H9 (cell line): ENCODE data around the gene ZFP91. TPM values are rescaled to one million over a fixed set of nuclear protein-coding genes. Genes with fewer than 3 reads are reported as not detected.

Experiments
- DNase-seq: peaks from one replicate; pipeline ENCODE4 v3.0.0-alpha.2; 2017
- H2AFZ ChIP-seq: one replicate; pipeline ENCODE4 v1.6.1; 2013; ENCODE audit warnings: mild to moderate bottlenecking, low read length, control low read depth, moderate library complexity
- H2AK5ac ChIP-seq: 2 replicates; pipeline ENCODE4 v1.6.1; 2013; ENCODE audit warnings: low read length, control low read depth, mixed read lengths; ENCODE audit not compliant: insufficient read length
- H2BK120ac ChIP-seq: one replicate; pipeline ENCODE4 v1.6.1; 2013; ENCODE audit warnings: low read depth, mild to moderate bottlenecking, low read length, control low read depth, inconsistent platforms; ENCODE audit not compliant: poor library complexity, severe bottlenecking
- H2BK12ac ChIP-seq: 2 replicates; pipeline ENCODE4 v1.6.1; 2013; ENCODE audit warnings: low read length, control low read depth, mixed read lengths, low read depth; ENCODE audit not compliant: insufficient read length
- H2BK15ac ChIP-seq: 2 replicates; pipeline ENCODE4 v1.6.1; 2013; ENCODE audit warnings: low read depth, low read length, control low read depth
- H2BK20ac ChIP-seq: one replicate; pipeline ENCODE4 v1.6.1; 2013; ENCODE audit warnings: low read depth, mild to moderate bottlenecking, low read length, control low read depth, inconsistent platforms; ENCODE audit not compliant: poor library complexity, severe bottlenecking
- H2BK5ac ChIP-seq: 2 replicates; pipeline ENCODE4 v1.6.1; 2013; ENCODE audit warnings: low read length, control low read depth, mixed read lengths; ENCODE audit not compliant: insufficient read length
- H3K14ac ChIP-seq: 2 replicates; pipeline ENCODE4 v1.6.1; 2013; ENCODE audit warnings: low read length, control low read depth; ENCODE audit not compliant: insufficient read depth
- H3K18ac ChIP-seq: 2 replicates; pipeline ENCODE4 v1.6.1; 2013; ENCODE audit warnings: low read depth, mild to moderate bottlenecking, mixed read lengths, low read length, control low read depth; ENCODE audit not compliant: insufficient read length
- H3K23ac ChIP-seq: 2 replicates; pipeline ENCODE4 v1.6.1; 2013; ENCODE audit warnings: low read length, control low read depth, mixed read lengths, low read depth; ENCODE audit not compliant: insufficient read length
- H3K23me2 ChIP-seq: 2 replicates; pipeline ENCODE4 v1.6.1; 2013; ENCODE audit warnings: low read depth, mild to moderate bottlenecking, mixed read lengths, low read length, control low read depth; ENCODE audit not compliant: insufficient read length, poor library complexity, severe bottlenecking
- H3K27ac ChIP-seq: 2 replicates; pipeline ENCODE4 v1.5.1; 2013; ENCODE audit warnings: low read length, control low read depth, mixed read lengths, low read depth; ENCODE audit not compliant: insufficient read length
- H3K27me3 ChIP-seq: 2 replicates; pipeline ENCODE4 v1.6.1; 2013; ENCODE audit warnings: low read length, control low read depth, inconsistent platforms; ENCODE audit not compliant: insufficient read depth
- H3K4ac ChIP-seq: 2 replicates; pipeline ENCODE4 v1.6.1; 2013; ENCODE audit warnings: low read depth, mild to moderate bottlenecking, control low read depth, inconsistent platforms, low read length, moderate library complexity
- H3K4me1 ChIP-seq: 2 replicates; pipeline ENCODE4 v1.6.1; 2013; ENCODE audit warnings: low read length, control low read depth, inconsistent platforms; ENCODE audit not compliant: insufficient read depth
- H3K4me2 ChIP-seq: 2 replicates; pipeline ENCODE4 v1.6.1; 2013; ENCODE audit warnings: low read length, control low read depth, mixed read lengths; ENCODE audit not compliant: insufficient read length, insufficient read depth
- H3K56ac ChIP-seq: 2 replicates; pipeline ENCODE4 v1.6.1; 2013; ENCODE audit warnings: low read depth, mild to moderate bottlenecking, mixed read lengths, low read length, control low read depth; ENCODE audit not compliant: insufficient read length
- H3K79me1 ChIP-seq: 2 replicates; pipeline ENCODE4 v1.6.1; 2013; ENCODE audit warnings: low read depth, mild to moderate bottlenecking, moderate library complexity, low read length, control low read depth, inconsistent platforms; ENCODE audit not compliant: insufficient read depth, poor library complexity, severe bottlenecking
- H3K79me2 ChIP-seq: 2 replicates; pipeline ENCODE4 v1.6.1; 2013; ENCODE audit warnings: low read length, control low read depth, inconsistent platforms; ENCODE audit not compliant: insufficient read depth
- H3K9ac ChIP-seq: 2 replicates; pipeline ENCODE4 v1.6.1; 2013; ENCODE audit warnings: low read length, control low read depth, mixed read lengths; ENCODE audit not compliant: insufficient read length; ENCODE audit errors: extremely low read depth
- H3K9me3 ChIP-seq: one replicate; pipeline ENCODE4 v1.6.1; 2013; ENCODE audit warnings: low read depth, low read length, inconsistent platforms; ENCODE audit not compliant: control insufficient read depth
- H3T11ph ChIP-seq: one replicate; pipeline ENCODE4 v1.6.1; 2013; ENCODE audit warnings: mild to moderate bottlenecking, low read length, control low read depth, inconsistent platforms
- H4K20me1 ChIP-seq: one replicate; pipeline ENCODE4 v1.6.1; 2013; ENCODE audit not compliant: control insufficient read depth, insufficient read length, insufficient read depth
- H4K5ac ChIP-seq: 2 replicates; pipeline ENCODE4 v1.6.1; 2013; ENCODE audit warnings: low read depth, mild to moderate bottlenecking, mixed read lengths, low read length, control low read depth; ENCODE audit not compliant: insufficient read length
- H4K8ac ChIP-seq: replicated peaks from 2 replicates; pipeline ENCODE4 v1.6.1; 2013; ENCODE audit warnings: low read length, control low read depth, mixed read lengths, low read depth; ENCODE audit not compliant: insufficient read length
- H4K91ac ChIP-seq: 2 replicates; pipeline ENCODE4 v1.6.1; 2013; ENCODE audit warnings: low read depth, mild to moderate bottlenecking, moderate library complexity, mixed read lengths, low read length, control low read depth; ENCODE audit not compliant: insufficient read length
- H3K27ac Mint-ChIP-seq, 3 experiments: 2 replicates in 2 of 3; 3 replicates in 1 of 3; pipeline ENCODE4 v1.8.0; 2020 to 2021; ENCODE audit warnings: mixed read lengths in 3 of 3, mild to moderate bottlenecking in 1 of 3, moderate library complexity in 1 of 3
- H3K27me3 Mint-ChIP-seq: 2 replicates; pipeline ENCODE4 v1.8.0; 2021; ENCODE audit warnings: low read depth, mild to moderate bottlenecking, moderate library complexity, mixed read lengths
- H3K36me3 Mint-ChIP-seq, 3 experiments: 2 replicates in 2 of 3; 3 replicates in 1 of 3; pipeline ENCODE4 v1.8.0; 2020 to 2021; ENCODE audit warnings: low read depth in 3 of 3, mixed read lengths in 3 of 3; ENCODE audit not compliant: insufficient read depth in 1 of 3
- H3K4me1 Mint-ChIP-seq, 2 experiments: 2 replicates each; pipeline ENCODE4 v1.8.0; 2020; ENCODE audit warnings: mixed read lengths in 2 of 2
- H3K4me3 Mint-ChIP-seq, 2 experiments: 2 replicates in 1 of 2; 3 replicates in 1 of 2; pipeline ENCODE4 v1.8.0; 2020 to 2021; ENCODE audit warnings: mild to moderate bottlenecking in 2 of 2, mixed read lengths in 2 of 2, moderate library complexity in 1 of 2
- H3K9me3 Mint-ChIP-seq, 2 experiments: 2 replicates in 1 of 2; 3 replicates in 1 of 2; pipeline ENCODE4 v1.8.0; 2020; ENCODE audit warnings: mild to moderate bottlenecking in 2 of 2, mixed read lengths in 2 of 2, moderate library complexity in 1 of 2
- CTCF ChIP-seq: fragments of 200-600 bp; sonication (generic); conservative IDR thresholded peaks from 3 replicates; pipeline ENCODE4 v1.8.0; 2021; ENCODE audit warnings: antibody characterized with exemption, mild to moderate bottlenecking
- WGBS: extraction: QIAGEN DNeasy Blood & Tissue Kit; methylation state at CpG from one replicate; pipeline ENCODE4 v1.1.7; 2013; ENCODE audit warnings: missing lambda C conversion rate, low lambda C conversion rate, mixed read lengths; ENCODE audit not compliant: insufficient read length; ENCODE audit errors: extremely low coverage; 5-methylcytosine and 5-hydroxymethylcytosine counted together
- total RNA-seq: library from RNA; stranded (reverse); gene quantifications from 2 replicates; pipeline ENCODE4 v1.2.1, GENCODE V29; 2021

ZFP91 gene
- total RNA-seq, 1 experiment from 2014 or later = 32.9 TPM

GRCh38 chr11:58637371-58637770 is 58.5 kb downstream of the ZFP91 start:
- Histone ChIP-seq H3K9ac (no peak overlapping the region), H3K14ac (no peak overlapping the region), H3K9me3 (no peaks in the 10 kb centered on the region), H3K18ac (no peak overlapping the region), H3K23me2 (no peaks in the 10 kb centered on the region), H4K91ac (no peak overlapping the region), H3K79me2 (no peaks in the 10 kb centered on the region), H2BK20ac (no peak overlapping the region), H4K20me1 (no peaks in the 10 kb centered on the region), H3K4me2 (no peak overlapping the region), H4K5ac (no peak overlapping the region), H2AK5ac (no peak overlapping the region), H2BK120ac (no peak overlapping the region), H3K4me1 (peaks cover 11% of the 10 kb centered on the region; the same call in 1 of the 2 replicates), H4K8ac (no peak overlapping the region), H3T11ph (no peak overlapping the region), H3K79me1 (no peaks in the 10 kb centered on the region), H3K27me3 (no peaks in the 10 kb centered on the region), H2BK5ac (no peak overlapping the region), H3K23ac (no peak overlapping the region), H2AFZ (no peak overlapping the region), H3K56ac (no peak overlapping the region), H2BK15ac (no peak overlapping the region), H3K27ac (no peak overlapping the region), H2BK12ac (no peak overlapping the region), H3K4ac (no peak overlapping the region)
- no peak overlapping the region for H3K4me3 Mint-ChIP-seq
- H3K9me3 Mint-ChIP-seq = no peaks in the 10 kb centered on the region; a peak in 1 of 5 replicates
- WGBS = no CpG with 5 or more reads among the region's 2 CpGs
- TF ChIP-seq CTCF = no peak
- no peak for DNase-seq
- no peaks in the 10 kb centered on the region for H3K4me1 Mint-ChIP-seq
- no peaks in the 10 kb centered on the region; the same call in 1 of the 2 replicates for H3K27me3 Mint-ChIP-seq
- no peak overlapping the region for H3K27ac Mint-ChIP-seq
- H3K36me3 Mint-ChIP-seq = no peaks in the 10 kb centered on the region
